ENCODE results near the gene DNAH17. TPM values are rescaled to one million over a fixed set of nuclear protein-coding genes. Genes with fewer than 3 reads are reported as not detected.

Gene DNAH17
- total and polyA plus RNA-seq, 2 of the 8 experiments (the other 6 are each of a cell fraction or from before 2014, with no cell fraction given), result 0.14 to 0.67 TPM

DNA sequence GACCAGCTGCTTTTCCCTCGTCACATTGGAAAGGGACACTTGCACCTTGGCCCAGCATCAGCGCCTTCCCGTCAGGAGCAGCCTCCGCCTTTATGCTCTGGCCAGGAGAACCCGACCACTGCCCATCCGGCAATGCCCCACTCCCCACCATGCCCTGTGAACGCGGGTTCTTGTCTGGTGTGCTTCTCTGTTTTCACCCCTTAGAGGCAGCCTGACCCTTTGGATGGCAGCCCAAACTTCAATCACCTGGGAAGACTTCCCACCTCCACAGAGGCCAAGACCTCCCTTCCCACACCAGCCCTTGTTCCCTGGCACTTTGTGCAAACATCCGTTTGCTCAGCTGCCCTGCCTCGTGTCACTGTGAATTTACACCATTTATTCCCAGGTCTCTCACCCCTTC, 87.0 kb downstream of the DNAH17 start (continued):
- TF ChIP-seq ZNF274 (IDR thresholded peaks at IDR 0.05; ENCODE audit: borderline replicate concordance, extremely low read depth, low read length) (no peak), KDM5A (IDR thresholded peaks at IDR 0.05; ENCODE audit: low read length) (no peak), RFX5 (IDR thresholded peaks at IDR 0.05; ENCODE audit: borderline replicate concordance, low read depth, low read length) (no peak), CHD1 (IDR thresholded peaks at IDR 0.05; ENCODE audit: low read depth, low read length) (no peak), RXRA (IDR thresholded peaks at IDR 0.05; ENCODE audit: insufficient read depth, low read depth, low read length) (no peak), SRF (IDR thresholded peaks at IDR 0.05; ENCODE audit: low read depth, low read length) (no peak)
